HG02678 (cell line): ENCODE data around the gene DOK5.
"Not testable (repeated sequence)": the region's sequence is repeated elsewhere in the genome, so short reads cannot be mapped to it uniquely, and the experiment has no call there.

Experiments used
- ATAC-seq: cut with Tn5 transposase; IDR thresholded peaks from one replicate; pipeline ENCODE4 v1.9.1; 2021; ENCODE audit warnings: mild to moderate bottlenecking, moderate library complexity; ENCODE audit not compliant: unreplicated experiment

The DOK5 gene

DNA sequence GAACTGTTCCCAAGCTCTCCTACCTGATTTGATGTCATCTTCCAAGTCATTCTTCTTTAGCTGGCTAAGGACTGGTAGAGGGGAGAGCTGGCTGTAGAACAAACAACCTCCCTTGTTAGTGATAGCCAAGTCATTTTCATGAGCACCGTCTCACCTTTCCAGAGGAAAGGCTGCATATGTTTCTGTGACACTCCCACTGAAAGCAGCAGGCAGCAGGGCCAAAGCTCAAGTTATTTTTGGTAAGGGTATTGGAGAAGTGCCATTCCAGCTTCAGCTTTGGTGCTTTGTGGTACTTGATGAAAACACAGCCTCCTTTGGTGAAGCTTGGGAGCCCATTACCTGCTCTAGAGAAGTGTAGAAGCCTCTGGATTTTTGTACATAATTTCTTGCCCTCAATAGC is 5.4 kb upstream of the DOK5 start:
- no peak for ATAC-seq

DNA sequence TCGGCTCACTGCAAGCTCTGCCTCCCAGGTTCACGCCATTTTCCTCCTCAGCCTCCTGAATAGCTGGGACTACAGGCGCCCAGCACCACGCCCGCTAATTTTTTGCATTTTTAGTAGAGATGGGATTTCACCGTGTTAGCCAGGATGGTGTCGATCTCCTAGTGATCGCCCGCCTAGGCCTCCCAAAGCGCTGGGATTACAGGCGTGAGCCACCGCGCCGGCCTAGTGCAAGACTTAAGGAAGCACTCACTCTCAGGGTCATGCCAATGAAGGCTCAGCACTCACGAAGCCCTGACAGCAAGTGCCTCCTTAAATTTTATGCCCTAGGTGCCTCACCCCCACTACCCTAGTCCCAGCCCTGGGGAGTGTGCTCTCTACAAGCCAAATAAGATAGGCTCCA is 4.7 kb upstream of the DOK5 start:
- ATAC-seq = no peak

DNA sequence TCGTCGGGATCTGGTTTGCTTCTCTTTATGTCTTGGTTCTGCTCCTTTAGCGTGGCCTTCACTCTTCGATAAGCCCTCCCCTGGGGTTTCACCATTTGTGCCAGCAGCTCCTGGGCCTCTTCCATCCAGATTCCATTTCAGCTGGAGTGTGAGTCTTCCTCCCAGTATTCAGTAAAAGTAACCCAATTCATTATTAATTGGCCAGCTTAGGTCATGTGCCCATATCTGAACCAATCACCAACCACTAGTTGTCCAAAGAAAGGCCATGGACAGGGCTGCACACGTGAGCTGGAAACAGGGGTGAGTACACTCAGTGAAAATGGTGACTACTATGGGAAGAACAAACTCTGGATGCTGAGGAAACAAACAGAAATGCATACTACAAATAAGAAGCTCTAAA is 2.8 kb upstream of the DOK5 start:
- ATAC-seq = no peak

DNA sequence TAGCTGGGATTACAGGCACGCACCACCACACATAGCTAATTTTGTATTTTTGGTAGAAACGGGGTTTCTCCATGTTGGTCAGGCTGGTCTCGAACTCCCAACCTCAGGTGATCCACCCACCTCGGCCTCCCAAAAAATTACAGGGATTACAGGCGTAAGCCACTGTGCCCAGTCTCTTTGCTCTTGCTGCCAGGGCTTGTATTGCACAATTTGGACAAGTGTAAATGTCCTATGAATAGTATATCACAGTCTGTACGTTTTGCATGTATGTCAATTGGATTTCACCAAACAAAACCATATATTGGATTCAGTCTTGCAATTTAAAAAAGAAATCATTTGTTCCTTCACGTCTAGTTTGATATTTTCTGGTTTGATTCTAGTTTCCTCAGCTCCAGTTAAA is 2.1 kb upstream of the DOK5 start:
- no peak for ATAC-seq

DNA sequence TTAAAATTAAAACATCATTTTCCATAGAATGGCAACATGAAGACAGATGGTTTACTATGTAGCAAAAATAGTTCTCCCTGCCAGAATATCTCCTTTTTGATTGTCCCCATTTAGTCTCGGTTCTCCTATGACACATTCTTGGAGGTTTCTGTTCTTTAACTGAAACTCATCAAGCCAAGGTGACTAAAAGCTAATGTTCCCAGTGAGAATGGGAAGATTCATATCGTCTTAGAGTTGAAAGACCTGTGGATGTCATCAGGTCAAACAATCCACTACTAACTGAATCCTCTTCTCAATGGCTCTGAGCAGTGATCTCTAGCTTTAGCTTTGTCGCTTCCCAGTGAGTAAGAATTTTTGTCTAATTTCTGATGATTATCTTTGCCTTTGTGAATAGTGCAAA is 1.3 kb upstream of the DOK5 start:
- ATAC-seq = no peak

DNA sequence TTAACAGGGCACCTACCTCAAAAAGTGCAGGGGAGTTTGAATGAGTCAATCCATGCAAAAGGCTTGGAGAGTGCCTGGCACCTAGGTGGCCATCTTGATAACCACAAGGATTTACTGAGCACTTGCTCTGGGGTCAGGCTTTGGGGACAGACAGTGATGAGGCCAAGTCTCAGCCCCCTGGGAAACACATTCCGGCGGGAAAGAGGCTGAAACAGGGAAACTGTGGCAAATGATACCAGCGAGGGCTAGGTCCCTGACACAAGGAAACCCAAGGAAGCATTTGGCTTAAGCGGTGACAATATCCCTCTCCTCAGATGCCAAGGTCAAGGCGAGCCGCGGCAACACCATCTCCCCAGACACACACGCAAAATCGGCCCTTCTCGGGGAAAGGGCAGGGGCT is 527 bp upstream of the DOK5 start:
- ATAC-seq = no peak

DNA sequence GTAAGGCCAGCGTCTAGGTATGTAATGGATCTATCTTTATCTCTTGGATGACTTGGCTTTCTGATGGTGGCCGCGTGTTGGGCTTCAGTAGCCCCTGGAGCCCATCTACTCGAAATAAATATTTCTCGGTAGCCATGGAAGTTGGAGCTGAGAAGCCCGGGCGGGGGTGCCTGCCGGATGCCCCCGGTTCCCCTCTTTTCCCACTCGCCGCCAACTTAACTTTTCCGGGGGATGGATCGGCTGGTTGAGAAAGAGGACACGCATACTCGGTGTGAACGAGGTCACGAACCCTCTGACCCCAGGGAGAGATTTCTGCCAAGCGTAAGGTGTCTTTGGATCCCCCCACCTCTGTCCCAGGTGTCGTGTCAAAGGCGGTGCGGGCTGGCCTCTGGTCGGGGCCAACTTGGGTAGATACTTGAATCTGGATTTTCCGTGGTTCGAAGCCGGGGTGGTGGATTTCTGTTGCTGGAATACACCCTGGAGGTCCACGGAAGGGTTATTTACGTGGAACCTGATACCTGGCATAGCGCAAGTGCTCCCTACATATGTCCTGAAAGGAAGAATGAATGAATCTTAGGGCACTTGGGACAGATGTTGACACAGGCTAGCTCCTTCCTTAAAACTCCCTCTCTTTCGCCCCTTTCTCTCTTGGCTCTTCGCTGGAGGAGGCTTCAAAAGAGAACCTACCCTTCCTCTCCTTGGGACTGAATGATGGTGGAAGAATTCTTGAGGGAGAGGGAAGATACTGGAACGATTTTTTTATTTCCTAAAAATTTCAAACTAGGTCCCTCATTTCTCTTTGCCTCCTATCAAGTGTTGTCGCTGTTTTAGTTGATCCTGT is 996 bp downstream of the DOK5 start:
- ATAC-seq = no peak

DNA sequence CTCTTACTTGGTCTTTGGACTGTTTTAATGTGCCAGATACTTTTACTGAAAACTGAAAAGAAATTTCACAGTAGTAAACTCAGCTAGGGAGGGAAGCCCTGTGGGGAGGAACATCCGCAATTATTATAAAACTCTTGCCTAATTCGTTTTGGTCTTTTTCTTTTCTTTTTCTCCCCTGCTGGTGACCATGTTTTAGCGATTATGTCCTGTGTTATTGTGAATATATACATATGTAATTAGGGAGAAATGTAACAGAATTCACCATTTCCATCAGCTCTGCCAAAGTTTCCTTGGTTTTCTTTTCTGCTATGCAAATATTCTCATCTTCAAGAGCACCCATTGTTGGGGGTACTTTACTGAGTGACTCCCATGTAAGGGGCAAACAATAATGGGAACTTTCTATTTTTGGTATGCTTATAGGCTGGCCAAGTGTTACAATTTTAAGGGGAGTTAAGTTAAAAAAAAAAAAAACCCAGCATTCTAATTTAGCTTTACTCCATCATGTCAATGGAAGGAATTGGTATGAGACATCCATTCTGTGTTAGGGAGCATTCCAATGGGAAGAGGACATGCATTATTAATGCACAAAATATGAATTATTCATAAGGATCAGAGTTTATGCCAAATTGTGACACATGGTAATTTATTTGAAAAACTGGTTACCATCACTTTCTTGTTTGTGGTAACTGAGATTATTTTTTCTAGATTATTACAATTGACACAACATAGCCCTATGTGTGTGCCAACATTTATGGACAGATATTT is 2.0 kb downstream of the DOK5 start:
- ATAC-seq = no peak

DNA sequence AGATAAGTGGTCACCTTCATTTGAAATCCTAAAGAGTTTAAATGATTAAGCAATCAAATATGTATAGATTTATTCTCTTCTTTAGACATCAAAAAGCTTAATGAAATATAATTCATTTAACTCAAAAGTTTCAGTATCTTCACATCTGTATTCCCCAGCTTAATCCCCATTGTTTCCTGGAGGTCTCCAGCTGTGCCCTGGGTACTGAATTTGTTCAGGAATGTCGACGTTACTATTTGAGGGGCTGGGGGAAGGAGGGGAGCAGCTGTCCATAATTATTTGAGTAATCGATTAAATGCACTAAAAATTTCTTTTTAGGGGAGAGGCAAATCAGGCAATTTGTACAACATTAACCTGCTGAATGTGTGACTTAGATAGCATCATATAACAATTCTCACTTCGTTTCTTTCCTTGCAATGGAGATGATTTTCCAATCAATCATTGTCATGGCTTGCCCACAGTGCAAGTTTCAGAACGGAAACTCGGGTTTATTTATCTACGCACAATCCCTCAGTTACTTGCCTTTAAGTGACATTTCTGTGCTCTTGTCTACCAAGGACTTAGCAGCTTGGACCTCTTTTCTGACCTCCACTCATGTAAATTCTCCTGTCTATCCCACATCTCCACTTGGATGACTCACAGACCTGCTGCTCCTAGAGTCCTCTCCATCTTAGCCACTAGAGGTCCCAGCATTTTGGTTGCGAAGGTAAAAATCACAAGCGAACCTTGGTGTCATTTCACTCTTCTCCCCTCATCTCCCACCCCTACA is 3.9 kb downstream of the DOK5 start:
- no peak for ATAC-seq

DNA sequence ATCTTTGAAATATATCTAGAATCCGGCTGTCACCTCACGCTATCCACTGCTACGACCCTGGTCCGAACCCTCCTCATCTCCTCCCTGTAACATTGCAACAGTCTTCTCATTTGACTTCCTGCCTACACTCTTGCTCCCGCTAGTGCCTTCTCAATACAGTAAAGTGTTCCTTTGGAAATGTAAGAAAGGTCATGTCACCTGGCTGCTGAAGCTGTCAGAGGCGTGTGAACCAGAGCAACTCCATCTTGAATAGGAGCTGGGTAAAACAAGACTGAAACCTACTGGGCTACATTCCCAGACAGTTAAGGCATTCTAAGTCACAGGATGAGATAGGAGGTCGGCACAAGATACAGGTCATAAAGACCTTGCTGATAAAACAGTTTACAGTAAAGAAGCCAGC is 4.5 kb downstream of the DOK5 start:
- ATAC-seq = not testable (repeated sequence)

DNA sequence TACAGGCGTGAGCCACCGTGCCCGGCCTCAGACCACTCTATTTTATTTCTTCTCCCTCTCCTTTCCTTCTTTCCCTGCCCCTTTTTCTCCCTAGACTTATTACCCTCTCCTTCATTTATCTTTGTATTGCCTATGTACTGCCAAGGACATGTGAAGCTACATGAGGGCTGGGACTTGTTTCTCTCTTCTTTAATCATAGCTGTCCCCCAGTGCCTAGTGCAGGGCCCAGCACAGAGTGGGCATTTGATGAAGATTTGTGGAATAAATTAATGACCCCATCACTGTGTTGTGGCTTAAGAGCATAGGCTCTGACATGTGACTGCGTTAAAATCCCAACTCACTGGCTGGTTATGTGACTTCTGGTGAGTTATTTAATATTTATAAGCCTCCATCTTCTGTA is 6.0 kb downstream of the DOK5 start:
- no peak for ATAC-seq

DNA sequence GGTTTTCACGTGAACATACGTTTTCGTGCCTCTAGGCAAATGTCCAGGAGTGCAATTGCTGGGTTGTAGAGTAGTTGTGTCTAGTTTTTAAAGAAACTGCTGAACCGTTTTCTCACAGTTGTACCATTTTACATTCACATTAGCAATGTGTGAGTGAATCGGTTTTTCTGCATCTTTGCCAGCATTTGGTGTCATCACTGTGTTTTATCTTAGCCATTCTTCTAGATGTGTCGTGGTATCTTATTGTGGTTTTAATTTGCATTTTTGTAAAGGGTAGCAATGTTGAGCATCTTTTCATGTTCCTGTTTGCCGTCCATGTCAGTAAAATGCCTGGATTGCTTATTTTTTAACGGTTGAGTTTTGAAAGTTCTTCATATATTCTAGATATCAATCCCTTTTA is 10.2 kb downstream of the DOK5 start:
- no peak for ATAC-seq

DNA sequence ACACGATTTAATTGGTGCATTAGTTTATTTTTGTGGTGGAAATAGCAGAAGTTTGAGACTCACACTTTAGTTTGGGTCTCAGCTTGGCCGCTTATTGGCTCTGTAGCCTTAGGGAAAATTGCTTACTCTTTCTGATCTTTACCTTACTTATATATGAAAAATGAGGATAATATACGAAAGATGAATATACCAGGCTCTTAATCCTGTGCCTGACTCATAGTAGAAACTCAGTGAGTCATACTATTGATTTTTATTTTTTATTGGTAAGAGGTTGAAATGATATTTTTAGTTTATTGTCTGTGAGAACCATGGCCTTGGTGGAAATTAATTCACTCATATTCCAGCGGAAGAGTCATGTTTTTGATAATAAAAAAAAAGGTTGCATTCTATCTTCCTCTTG is 11.2 kb downstream of the DOK5 start:
- no peak for ATAC-seq

DNA sequence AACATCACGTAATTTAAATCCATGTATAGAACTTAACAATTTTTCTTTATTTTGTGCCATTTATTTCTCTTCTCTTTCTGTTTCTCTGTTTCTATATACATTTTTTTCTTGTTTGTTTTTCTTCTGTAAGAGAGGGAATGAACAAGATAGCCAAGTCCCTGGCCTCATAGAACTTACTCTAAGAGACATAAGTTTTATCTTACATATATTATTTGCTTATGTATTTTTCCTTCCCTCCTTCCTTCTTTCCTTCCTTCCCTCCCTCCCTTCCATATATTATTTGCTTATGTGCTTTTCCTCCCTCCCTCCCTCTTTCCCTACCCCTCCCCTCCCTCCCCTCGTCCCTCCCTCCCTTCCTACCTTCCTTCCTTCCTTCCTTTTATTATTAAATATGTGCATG is 13.0 kb downstream of the DOK5 start:
- ATAC-seq = no peak

DNA sequence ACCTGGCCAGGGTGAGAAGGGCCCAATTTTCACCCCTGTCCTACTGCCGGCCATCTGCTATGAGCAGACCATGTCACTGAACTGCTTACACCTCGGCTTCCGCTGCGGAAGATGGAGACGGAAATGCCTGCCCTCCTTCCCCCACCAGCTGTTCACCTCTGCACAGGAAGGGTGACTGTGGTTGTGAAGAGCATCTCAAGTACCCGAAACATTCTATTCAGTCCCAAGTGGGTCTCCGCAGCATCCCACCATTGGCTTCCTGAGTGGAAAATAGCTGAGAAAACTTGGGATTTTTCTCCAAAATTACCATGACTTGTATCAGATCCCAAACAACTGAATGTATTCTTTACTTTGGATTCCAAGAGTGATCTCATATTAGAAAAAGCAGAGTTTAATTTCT is 16.1 kb downstream of the DOK5 start:
- no peak for ATAC-seq

DNA sequence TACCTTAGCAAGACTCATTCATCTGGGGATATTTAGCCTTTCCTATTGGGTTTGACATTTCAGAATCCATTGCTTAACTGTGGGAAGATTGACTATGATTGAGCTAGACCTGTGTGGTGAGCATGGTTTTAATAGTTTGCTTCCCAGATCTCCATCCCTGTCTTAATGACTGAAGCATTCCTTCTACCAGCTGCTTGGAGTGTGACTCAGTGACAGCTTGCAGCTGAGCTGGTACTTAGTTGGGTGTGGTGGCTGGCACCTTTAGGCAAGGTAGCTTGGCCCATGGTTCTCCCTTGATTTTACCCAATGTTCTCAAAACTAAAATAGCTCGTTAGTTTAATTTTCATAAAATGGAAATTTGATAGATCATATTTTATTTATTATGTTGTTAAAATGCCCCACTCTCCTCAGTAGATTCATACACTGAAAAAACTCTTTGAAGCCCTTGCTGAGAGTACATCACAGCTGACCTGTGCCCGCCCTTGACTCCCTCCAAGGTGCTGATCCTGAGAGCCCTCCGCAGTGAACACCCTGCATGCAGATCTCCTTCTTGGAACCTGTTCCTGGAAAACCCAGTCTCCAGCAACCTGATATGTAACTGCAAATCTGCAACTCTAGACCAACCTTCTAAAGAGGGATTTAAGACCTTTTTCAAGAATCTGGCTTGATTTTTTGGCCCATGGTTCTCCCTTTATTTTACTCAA is 19.1 kb downstream of the DOK5 start:
- ATAC-seq = no peak

DNA sequence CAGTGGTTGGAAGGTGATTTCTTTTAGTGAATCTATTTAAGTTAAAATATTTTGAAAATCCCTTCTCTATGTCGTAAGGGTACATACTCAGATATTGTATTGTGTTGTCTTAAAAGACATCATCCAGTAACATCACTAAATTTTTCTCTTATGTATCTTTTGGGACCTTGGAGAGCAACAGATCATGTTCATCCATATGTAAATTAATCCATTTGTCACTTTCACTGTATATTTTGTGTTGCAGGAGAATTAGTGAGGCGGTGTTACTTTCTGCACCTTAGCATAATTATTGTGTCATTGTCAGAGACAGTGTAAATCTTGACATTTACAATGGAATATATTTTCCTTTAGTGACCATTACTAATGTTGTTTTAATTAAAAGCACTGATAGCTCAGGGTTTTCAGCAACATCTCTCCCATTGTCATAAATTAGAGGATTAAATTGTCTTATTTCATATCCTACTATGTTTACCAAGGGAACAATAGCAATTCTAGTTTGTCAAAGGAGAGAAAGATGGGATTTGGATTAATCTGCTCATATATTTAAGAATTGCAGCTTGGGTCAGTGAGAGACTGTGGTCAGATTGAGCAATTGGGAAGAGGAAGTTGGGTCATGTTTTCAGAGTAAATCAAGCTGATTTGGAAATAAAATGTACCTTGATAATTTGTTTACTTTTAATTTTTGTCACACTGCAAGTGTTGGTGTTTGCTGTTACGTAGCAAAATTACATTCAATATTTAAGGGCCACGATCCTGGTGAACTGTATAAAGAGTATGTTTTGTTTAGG is 22.7 kb downstream of the DOK5 start:
- no peak for ATAC-seq

DNA sequence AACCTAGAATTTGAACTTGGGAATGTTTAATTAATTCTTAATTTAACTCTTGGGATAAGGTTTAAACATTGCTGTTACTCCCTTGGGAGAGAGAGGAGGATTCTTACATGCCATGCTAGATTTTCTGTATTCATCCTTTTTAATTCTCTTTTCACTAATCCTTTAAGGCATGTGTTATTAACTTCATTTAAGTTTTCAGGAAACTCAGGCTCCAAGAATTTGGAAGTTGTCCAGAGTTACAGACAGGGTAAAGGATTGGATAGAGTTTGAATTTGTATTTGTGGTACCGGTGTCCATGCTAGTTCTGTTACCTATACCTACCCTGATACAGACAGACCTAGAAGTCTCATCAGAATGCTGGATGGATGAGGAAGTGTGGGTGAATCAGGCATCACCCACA is 23.7 kb downstream of the DOK5 start:
- no peak for ATAC-seq

DNA sequence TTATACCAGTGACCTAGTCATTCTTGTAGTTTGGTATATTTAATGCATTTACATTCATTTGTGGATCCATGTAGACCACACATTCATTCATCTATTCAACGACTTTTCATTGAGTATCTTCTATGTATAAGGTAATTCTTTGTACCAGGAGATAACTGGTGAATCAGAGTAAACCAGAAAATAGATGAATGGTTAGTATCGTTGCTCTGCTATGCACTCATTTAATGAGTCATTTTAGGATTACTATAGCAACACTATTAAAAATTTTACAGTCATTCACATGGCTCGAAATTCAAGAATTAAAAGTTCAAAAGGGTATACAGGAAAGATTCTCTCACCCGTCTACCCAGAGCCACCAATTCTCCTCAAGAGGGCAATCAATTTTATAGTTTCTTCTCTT is 26.8 kb downstream of the DOK5 start:
- no peak for ATAC-seq

DNA sequence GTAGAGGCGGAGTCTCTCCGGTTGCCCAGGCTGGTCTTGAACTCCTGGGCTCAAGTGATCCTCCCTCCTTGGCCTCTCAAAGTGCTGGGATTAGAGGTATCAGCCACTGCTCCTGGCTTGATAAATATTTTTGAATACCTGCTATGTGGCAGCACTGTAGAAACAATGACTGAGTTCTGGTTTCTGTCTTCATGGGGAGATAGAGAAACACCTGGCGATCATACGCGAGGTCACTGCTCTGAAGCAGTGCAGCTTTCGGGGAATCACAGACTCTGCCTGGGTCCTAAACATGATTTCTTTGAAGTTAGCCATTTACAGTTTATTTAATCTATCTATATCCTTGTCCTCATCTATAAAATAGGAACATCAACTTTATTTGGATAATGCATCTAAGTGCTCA is 31.2 kb downstream of the DOK5 start:
- ATAC-seq = no peak
